K562 (cell line): ENCODE measurements around the gene ZEB2. TPM values are rescaled to one million over a fixed set of nuclear protein-coding genes. Genes with fewer than 3 reads are reported as not detected.

ENCODE experiments used
- ATAC-seq: fragments of 200-7000 bp; cut with Tn5 transposase; 3 replicates; pipeline ENCODE4 v1.9.1; 2020; ENCODE audit warnings: moderate library complexity
- BruUV-seq: library from RNA; stranded (reverse); fragments of 400-500 nt; replicated peaks from 2 replicates; lab custom pipeline; 2021; lab: Mats Ljungman, UMichigan
- CTCF ChIA-PET: fragments of 300-600 bp; formaldehyde crosslinking; extraction: SDS; loops from one replicate; lab custom pipeline; 2021; ENCODE audit warnings: low intra/inter-chr PET ratio; lab: Yijun Ruan, JAX
- POLR2A ChIA-PET: fragments of 300-600, 350-650 bp; sonication (Branson Sonifier 250); formaldehyde crosslinking; extraction: SDS; loops from one replicate; lab custom pipeline; 2021; ENCODE audit warnings: antibody characterized with exemption, inconsistent platforms; lab: Yijun Ruan, JAX
- DNase-seq, 4 experiments: peaks; one replicate each; pipeline versions ENCODE4 v3.0.0 to v3.0.0-alpha.2; 2011 to 2018; ENCODE audit warnings: low spot score in 3 of 4, mixed read lengths in 3 of 4; ENCODE audit errors: extremely low read depth in 1 of 4
- FAIRE-seq: peaks from 2 replicates; lab custom pipeline; 2011; peaks lifted over from hg19 to GRCh38; lab: Jason Lieb, UNC
- H2AFZ ChIP-seq: 2 replicates; pipeline ENCODE4 v1.6.0; 2011; ENCODE audit warnings: low read depth, low read length, control low read depth, inconsistent platforms
- H3K27ac ChIP-seq: fragments of 200-600 bp; 3 replicates; pipeline ENCODE4 v1.8.0; 2011; ENCODE audit warnings: low read depth, mild to moderate bottlenecking, control low read depth, inconsistent platforms, low read length, moderate library complexity, mixed read lengths; ENCODE audit errors: extremely low read depth
- H3K27me3 ChIP-seq, 2 experiments: fragments of 300-600 bp in 1 of 2; 2 replicates in 1 of 2; 3 replicates in 1 of 2; pipeline versions ENCODE4 v1.6.0 to v1.8.0; 2011; ENCODE audit warnings: inconsistent platforms in 2 of 2, low read length in 2 of 2, mild to moderate bottlenecking in 1 of 2, mixed read lengths in 1 of 2, moderate library complexity in 1 of 2; ENCODE audit not compliant: control insufficient read depth in 2 of 2, insufficient read depth in 2 of 2
- H3K36me3 ChIP-seq: fragments of 300-600 bp; 3 replicates; pipeline ENCODE4 v1.8.0; 2011; ENCODE audit warnings: mild to moderate bottlenecking, low read length, inconsistent platforms; ENCODE audit not compliant: control insufficient read depth, insufficient read depth
- H3K4me1 ChIP-seq, 2 experiments: fragments of 200-600 bp in 1 of 2; replicated peaks in 1 of 2; 2 replicates in 1 of 2; 3 replicates in 1 of 2; pipeline versions ENCODE4 v1.5.1 to v1.8.0; 2011; ENCODE audit warnings: inconsistent platforms in 2 of 2, low read length in 2 of 2, mild to moderate bottlenecking in 1 of 2, mixed read lengths in 1 of 2, moderate library complexity in 1 of 2; ENCODE audit not compliant: control insufficient read depth in 2 of 2, insufficient read depth in 2 of 2
- H3K4me2 ChIP-seq: 2 replicates; pipeline ENCODE4 v1.6.1; 2011; ENCODE audit warnings: low read length, control low read depth, inconsistent platforms, mixed read lengths; ENCODE audit not compliant: insufficient read depth
- H3K4me3 ChIP-seq: fragments of 200-600 bp; sonication (generic), shearing (Covaris generic); 2 replicates; pipeline ENCODE4 v1.5.1; 2016; ENCODE audit warnings: control low read depth, inconsistent platforms
- H3K79me2 ChIP-seq: fragments of 200-600 bp; 3 replicates; pipeline ENCODE4 v1.8.0; 2011; ENCODE audit warnings: low read length, inconsistent platforms; ENCODE audit not compliant: control insufficient read depth, insufficient read depth
- H3K9ac ChIP-seq, 2 experiments: 2 replicates each; pipeline versions ENCODE4 v1.6.0 to v1.6.1; 2011; ENCODE audit warnings: low read depth in 2 of 2, low read length in 2 of 2, control low read depth in 1 of 2, inconsistent platforms in 1 of 2, mild to moderate bottlenecking in 1 of 2, mixed read lengths in 1 of 2; ENCODE audit not compliant: insufficient read depth in 1 of 2
- H3K9me1 ChIP-seq: one replicate; pipeline ENCODE4 v1.6.0; 2011; ENCODE audit warnings: inconsistent platforms, mild to moderate bottlenecking, low read length, moderate library complexity; ENCODE audit not compliant: control insufficient read depth, insufficient read depth
- H3K9me3 ChIP-seq: replicated peaks from 2 replicates; pipeline ENCODE4 v1.5.1; 2011; ENCODE audit warnings: low read depth, low read length, inconsistent platforms; ENCODE audit not compliant: control insufficient read depth, insufficient read depth
- H4K20me1 ChIP-seq: replicated peaks from 2 replicates; pipeline ENCODE4 v1.6.1; 2011; ENCODE audit warnings: low read length, inconsistent platforms, mixed read lengths; ENCODE audit not compliant: control insufficient read depth, insufficient read depth
- CLOCK ChIP-seq: fragments of 250-450 bp; sonication (Bioruptor Pico); IDR thresholded peaks from 2 replicates; pipeline ENCODE4 v1.4.0; 2020; ENCODE audit warnings: mild to moderate bottlenecking, moderate library complexity, borderline replicate concordance
- ETV1 ChIP-seq: fragments of 450-650 bp; conservative IDR thresholded peaks from 2 replicates; pipeline ENCODE4 v1.6.1; 2016; ENCODE audit warnings: missing genetic modification characterization, control low read depth, low read depth, missing compliant biosample characterization
- HINFP ChIP-seq: fragments of 450-650 bp; conservative IDR thresholded peaks from 2 replicates; pipeline ENCODE4 v1.6.1; 2016; ENCODE audit warnings: missing genetic modification characterization, low read depth, mild to moderate bottlenecking, control low read depth, missing compliant biosample characterization
- HNRNPLL ChIP-seq: fragments of 200-400 bp; formaldehyde crosslinking; IDR thresholded peaks from 2 replicates; pipeline ENCODE4 v1.6.1; 2017; ENCODE audit warnings: low read length, low read depth, mild to moderate bottlenecking; ENCODE audit not compliant: poor library complexity, severe bottlenecking
- JUND ChIP-seq, 2 experiments: IDR thresholded peaks; 2 replicates in 1 of 2; 3 replicates in 1 of 2; pipeline ENCODE4 v1.6.1; 2011; ENCODE audit warnings: borderline replicate concordance in 2 of 2, low read depth in 2 of 2, low read length in 2 of 2, improper control_type of control experiment in 1 of 2, missing biosample characterization in 1 of 2, missing genetic modification characterization in 1 of 2, missing genetic modification reagents in 1 of 2
- LARP7 ChIP-seq: fragments of 450-650 bp; IDR thresholded peaks from 2 replicates; pipeline ENCODE4 v1.6.1; 2016
- NFE2 ChIP-seq: IDR thresholded peaks from 2 replicates; pipeline ENCODE4 v1.6.1; 2014; ENCODE audit warnings: antibody characterized with exemption, low read depth
- NR2C2 ChIP-seq, 2 experiments: fragments of 200-800 bp in 1 of 2; sonication (Bioruptor generic) in 1 of 2; sonication (generic) in 1 of 2; formaldehyde crosslinking in 1 of 2; IDR thresholded peaks; 2 replicates each; pipeline versions ENCODE4 v1.6.1 to v1.8.0; 2016 to 2022; ENCODE audit warnings: mild to moderate bottlenecking in 1 of 2, missing compliant biosample characterization in 1 of 2, missing genetic modification characterization in 1 of 2, missing genetic modification reagents in 1 of 2
- PHF21A ChIP-seq: fragments of 450-650 bp; IDR thresholded peaks from 2 replicates; pipeline ENCODE4 v1.6.1; 2017; ENCODE audit warnings: low read depth, borderline replicate concordance
- POLR2G ChIP-seq: fragments of 200-400 bp; formaldehyde crosslinking; IDR thresholded peaks from 2 replicates; pipeline ENCODE4 v1.6.1; 2017; ENCODE audit warnings: low read depth, mild to moderate bottlenecking, antibody characterized with exemption, low read length, moderate library complexity
- SIN3A ChIP-seq, 2 experiments: fragments of 150-350 bp in 1 of 2; IDR thresholded peaks; 2 replicates each; pipeline ENCODE4 v1.6.1; 2011 to 2016; ENCODE audit warnings: borderline replicate concordance in 2 of 2, low read depth in 2 of 2, low read length in 2 of 2, mild to moderate bottlenecking in 2 of 2, moderate library complexity in 2 of 2; ENCODE audit not compliant: control insufficient read depth in 1 of 2
- VEZF1 ChIP-seq: fragments of 200-800 bp; sonication (Bioruptor generic); IDR thresholded peaks from 2 replicates; pipeline ENCODE4 v1.6.1; 2017; ENCODE audit warnings: missing genetic modification characterization, missing compliant biosample characterization
- ZC3H11A ChIP-seq: IDR thresholded peaks from 2 replicates; pipeline ENCODE4 v1.6.1; 2012; ENCODE audit warnings: low read depth, low read length, improper control_type of control experiment
- ZNF444 ChIP-seq: fragments of 250-450 bp; sonication (Bioruptor Pico); IDR thresholded peaks from 2 replicates; pipeline ENCODE4 v1.4.0; 2020; ENCODE audit warnings: mild to moderate bottlenecking, moderate library complexity
- WGBS: fragments of 100-300 bp; shearing (Covaris generic); methylation state at CpG from one replicate; pipeline ENCODE4 v1.1.6; 2016; ENCODE audit warnings: low coverage, mixed read lengths; ENCODE audit not compliant: insufficient coverage; ENCODE audit errors: missing lambda C conversion rate; 5-methylcytosine and 5-hydroxymethylcytosine counted together
- in situ Hi-C: fragments of 300-500 bp; cut with MboI; formaldehyde crosslinking; loops from 4 replicates; pipeline ENCODE4 v1.15.0; 2018; ENCODE audit warnings: inconsistent platforms, mixed read lengths
- intact Hi-C: fragments of 100-400 bp; cut with micrococcal nuclease; formaldehyde crosslinking; loops from 2 replicates; pipeline ENCODE4 v1.14.2; 2022
- polyA plus RNA-seq, 8 experiments: library from polyadenylated mRNA; depleted of rRNA in 4 of 8; stranded (reverse) in 5 of 8; unstranded in 3 of 8; fragments of >200 nt; fragmentation: Nextera tagmentation in 2 of 8; fragmentation: Illumina TruSeq in 1 of 8; extraction: Ambion mirVana in 2 of 8; extraction: Trizol in 1 of 8; gene quantifications; 2 replicates each; pipeline versions ENCODE4 v1.2.1 to v1.2.3, GENCODE V29; 2011 to 2014; ENCODE audit warnings: inconsistent platforms in 1 of 8, missing spikeins in 1 of 8
- total RNA-seq, 7 experiments: library from RNA; depleted of rRNA in 6 of 7; stranded (reverse); fragments of >200 nt in 6 of 7; fragmentation: Illumina TruSeq in 2 of 7; extraction: Trizol in 2 of 7; gene quantifications; 2 replicates each; pipeline versions ENCODE4 v1.2.1 to v1.2.3, GENCODE V29; 2011 to 2021; ENCODE audit warnings: low replicate concordance in 1 of 7

ZEB2 gene
- total and polyA plus RNA-seq, 9 of the 15 experiments (the other 6 are each of a cell fraction or from before 2014, with no cell fraction given), result 15.1 to 113 (median 72.3) TPM

GRCh38 chr2:144560251-144560650 is 40.3 kb upstream of the ZEB2 start (continued):
- peak; percentile 41; the same call in 1 of the 2 replicates for TF ChIP-seq VEZF1 (CRISPR knock-in tag)
- TF ChIP-seq JUND (IDR thresholded peaks at IDR 0.05; ENCODE audit: borderline replicate concordance, low read depth, low read length), result peak; percentile 22; the same call in 1 of the 2 replicates
- no peak; the same call in 2 of the 3 replicates for TF ChIP-seq JUND (tag; IDR thresholded peaks at IDR 0.05; ENCODE audit: borderline replicate concordance, low read depth, low read length)
- TF ChIP-seq ETV1 (tag), result peak; percentile 37; the same call in 1 of the 2 replicates
- peak; percentile 55 for TF ChIP-seq NFE2

- ChIA-PET POLR2A (interaction anchor here (0.7 to 0.8 kb wide), 2 partner anchors 21 to 23 kb away, joined by 3 to 4 read pairs; no protein-coding TSS in a partner anchor), CTCF (no interaction called here)
- DNase-seq, result no peak
- WGBS, result 51% methylated on average over 3 of the region's 3 CpGs
- in situ Hi-C loops (no loop called here), intact Hi-C loops (no loop called here)
- Histone ChIP-seq H4K20me1 (no peaks in the 10 kb centered on the region), H3K27me3 (no peaks in the 10 kb centered on the region), H3K9me1 (no peaks in the 10 kb centered on the region), H3K36me3 (no peaks in the 10 kb centered on the region), H3K4me2 (no peak overlapping the region), H3K9me3 (no peaks in the 10 kb centered on the region), H3K4me3 (no peak overlapping the region), H3K27ac (no peak overlapping the region), H2AFZ (peak overlapping the region; percentile 15), H3K4me1 (peaks cover 0 to 3% of the 10 kb centered on the region in 2 experiments; a peak in 2 of 5 replicates), H3K79me2 (no peaks in the 10 kb centered on the region), H3K9ac (no peak overlapping the region)
- FAIRE-seq, result no peak
- BruUV-seq, result no TSS peak
- ATAC-seq, result no peak
- TF ChIP-seq ZC3H11A (no peak), CLOCK (CRISPR knock-in tag) (no peak), POLR2G (no peak), ZNF444 (CRISPR knock-in tag) (no peak), NR2C2 (CRISPR knock-in tag; IDR thresholded peaks at IDR 0.05) (no peak), NR2C2 (tag; IDR thresholded peaks at IDR 0.05) (no peak), HINFP (tag) (no peak), PHF21A (no peak), LARP7 (no peak), SIN3A (IDR thresholded peaks at IDR 0.05; ENCODE audit: borderline replicate concordance in 2 of 2, control insufficient read depth in 1 of 2, low read depth in 2 of 2, low read length in 2 of 2) (no peak), HNRNPLL (no peak)
Observed at GRCh38 chr2:144559681-144560080, 39.8 kb upstream of the ZEB2 start.
